H9 (cell line): Measurements from ENCODE around the gene VAV2. TPM values are rescaled to one million over a fixed set of nuclear protein-coding genes. Genes with fewer than 3 reads are reported as not detected.

Source experiments
- DNase-seq: peaks from one replicate; pipeline ENCODE4 v3.0.0-alpha.2; 2017
- H2AFZ ChIP-seq: one replicate; pipeline ENCODE4 v1.6.1; 2013; ENCODE audit warnings: mild to moderate bottlenecking, low read length, control low read depth, moderate library complexity
- H2AK5ac ChIP-seq: 2 replicates; pipeline ENCODE4 v1.6.1; 2013; ENCODE audit warnings: low read length, control low read depth, mixed read lengths; ENCODE audit not compliant: insufficient read length
- H2BK120ac ChIP-seq: one replicate; pipeline ENCODE4 v1.6.1; 2013; ENCODE audit warnings: low read depth, mild to moderate bottlenecking, low read length, control low read depth, inconsistent platforms; ENCODE audit not compliant: poor library complexity, severe bottlenecking
- H2BK12ac ChIP-seq: 2 replicates; pipeline ENCODE4 v1.6.1; 2013; ENCODE audit warnings: low read length, control low read depth, mixed read lengths, low read depth; ENCODE audit not compliant: insufficient read length
- H2BK15ac ChIP-seq: 2 replicates; pipeline ENCODE4 v1.6.1; 2013; ENCODE audit warnings: low read depth, low read length, control low read depth
- H2BK20ac ChIP-seq: one replicate; pipeline ENCODE4 v1.6.1; 2013; ENCODE audit warnings: low read depth, mild to moderate bottlenecking, low read length, control low read depth, inconsistent platforms; ENCODE audit not compliant: poor library complexity, severe bottlenecking
- H2BK5ac ChIP-seq: 2 replicates; pipeline ENCODE4 v1.6.1; 2013; ENCODE audit warnings: low read length, control low read depth, mixed read lengths; ENCODE audit not compliant: insufficient read length
- H3K14ac ChIP-seq: 2 replicates; pipeline ENCODE4 v1.6.1; 2013; ENCODE audit warnings: low read length, control low read depth; ENCODE audit not compliant: insufficient read depth
- H3K18ac ChIP-seq: 2 replicates; pipeline ENCODE4 v1.6.1; 2013; ENCODE audit warnings: low read depth, mild to moderate bottlenecking, mixed read lengths, low read length, control low read depth; ENCODE audit not compliant: insufficient read length
- H3K23ac ChIP-seq: 2 replicates; pipeline ENCODE4 v1.6.1; 2013; ENCODE audit warnings: low read length, control low read depth, mixed read lengths, low read depth; ENCODE audit not compliant: insufficient read length
- H3K23me2 ChIP-seq: 2 replicates; pipeline ENCODE4 v1.6.1; 2013; ENCODE audit warnings: low read depth, mild to moderate bottlenecking, mixed read lengths, low read length, control low read depth; ENCODE audit not compliant: insufficient read length, poor library complexity, severe bottlenecking
- H3K27ac ChIP-seq: 2 replicates; pipeline ENCODE4 v1.5.1; 2013; ENCODE audit warnings: low read length, control low read depth, mixed read lengths, low read depth; ENCODE audit not compliant: insufficient read length
- H3K27me3 ChIP-seq: 2 replicates; pipeline ENCODE4 v1.6.1; 2013; ENCODE audit warnings: low read length, control low read depth, inconsistent platforms; ENCODE audit not compliant: insufficient read depth
- H3K4ac ChIP-seq: 2 replicates; pipeline ENCODE4 v1.6.1; 2013; ENCODE audit warnings: low read depth, mild to moderate bottlenecking, control low read depth, inconsistent platforms, low read length, moderate library complexity
- H3K4me1 ChIP-seq: 2 replicates; pipeline ENCODE4 v1.6.1; 2013; ENCODE audit warnings: low read length, control low read depth, inconsistent platforms; ENCODE audit not compliant: insufficient read depth
- H3K4me2 ChIP-seq: 2 replicates; pipeline ENCODE4 v1.6.1; 2013; ENCODE audit warnings: low read length, control low read depth, mixed read lengths; ENCODE audit not compliant: insufficient read length, insufficient read depth
- H3K56ac ChIP-seq: 2 replicates; pipeline ENCODE4 v1.6.1; 2013; ENCODE audit warnings: low read depth, mild to moderate bottlenecking, mixed read lengths, low read length, control low read depth; ENCODE audit not compliant: insufficient read length
- H3K79me1 ChIP-seq: 2 replicates; pipeline ENCODE4 v1.6.1; 2013; ENCODE audit warnings: low read depth, mild to moderate bottlenecking, moderate library complexity, low read length, control low read depth, inconsistent platforms; ENCODE audit not compliant: insufficient read depth, poor library complexity, severe bottlenecking
- H3K79me2 ChIP-seq: 2 replicates; pipeline ENCODE4 v1.6.1; 2013; ENCODE audit warnings: low read length, control low read depth, inconsistent platforms; ENCODE audit not compliant: insufficient read depth
- H3K9ac ChIP-seq: 2 replicates; pipeline ENCODE4 v1.6.1; 2013; ENCODE audit warnings: low read length, control low read depth, mixed read lengths; ENCODE audit not compliant: insufficient read length; ENCODE audit errors: extremely low read depth
- H3K9me3 ChIP-seq: one replicate; pipeline ENCODE4 v1.6.1; 2013; ENCODE audit warnings: low read depth, low read length, inconsistent platforms; ENCODE audit not compliant: control insufficient read depth
- H3T11ph ChIP-seq: one replicate; pipeline ENCODE4 v1.6.1; 2013; ENCODE audit warnings: mild to moderate bottlenecking, low read length, control low read depth, inconsistent platforms
- H4K20me1 ChIP-seq: one replicate; pipeline ENCODE4 v1.6.1; 2013; ENCODE audit not compliant: control insufficient read depth, insufficient read length, insufficient read depth
- H4K5ac ChIP-seq: 2 replicates; pipeline ENCODE4 v1.6.1; 2013; ENCODE audit warnings: low read depth, mild to moderate bottlenecking, mixed read lengths, low read length, control low read depth; ENCODE audit not compliant: insufficient read length
- H4K8ac ChIP-seq: replicated peaks from 2 replicates; pipeline ENCODE4 v1.6.1; 2013; ENCODE audit warnings: low read length, control low read depth, mixed read lengths, low read depth; ENCODE audit not compliant: insufficient read length
- H4K91ac ChIP-seq: 2 replicates; pipeline ENCODE4 v1.6.1; 2013; ENCODE audit warnings: low read depth, mild to moderate bottlenecking, moderate library complexity, mixed read lengths, low read length, control low read depth; ENCODE audit not compliant: insufficient read length
- H3K27ac Mint-ChIP-seq, 3 experiments: 2 replicates in 2 of 3; 3 replicates in 1 of 3; pipeline ENCODE4 v1.8.0; 2020 to 2021; ENCODE audit warnings: mixed read lengths in 3 of 3, mild to moderate bottlenecking in 1 of 3, moderate library complexity in 1 of 3
- H3K27me3 Mint-ChIP-seq: 2 replicates; pipeline ENCODE4 v1.8.0; 2021; ENCODE audit warnings: low read depth, mild to moderate bottlenecking, moderate library complexity, mixed read lengths
- H3K36me3 Mint-ChIP-seq, 3 experiments: 2 replicates in 2 of 3; 3 replicates in 1 of 3; pipeline ENCODE4 v1.8.0; 2020 to 2021; ENCODE audit warnings: low read depth in 3 of 3, mixed read lengths in 3 of 3; ENCODE audit not compliant: insufficient read depth in 1 of 3
- H3K4me1 Mint-ChIP-seq, 2 experiments: 2 replicates each; pipeline ENCODE4 v1.8.0; 2020; ENCODE audit warnings: mixed read lengths in 2 of 2
- H3K4me3 Mint-ChIP-seq, 2 experiments: 2 replicates in 1 of 2; 3 replicates in 1 of 2; pipeline ENCODE4 v1.8.0; 2020 to 2021; ENCODE audit warnings: mild to moderate bottlenecking in 2 of 2, mixed read lengths in 2 of 2, moderate library complexity in 1 of 2
- H3K9me3 Mint-ChIP-seq, 2 experiments: 2 replicates in 1 of 2; 3 replicates in 1 of 2; pipeline ENCODE4 v1.8.0; 2020; ENCODE audit warnings: mild to moderate bottlenecking in 2 of 2, mixed read lengths in 2 of 2, moderate library complexity in 1 of 2
- CTCF ChIP-seq: fragments of 200-600 bp; sonication (generic); conservative IDR thresholded peaks from 3 replicates; pipeline ENCODE4 v1.8.0; 2021; ENCODE audit warnings: antibody characterized with exemption, mild to moderate bottlenecking
- WGBS: extraction: QIAGEN DNeasy Blood & Tissue Kit; methylation state at CpG from one replicate; pipeline ENCODE4 v1.1.7; 2013; ENCODE audit warnings: missing lambda C conversion rate, low lambda C conversion rate, mixed read lengths; ENCODE audit not compliant: insufficient read length; ENCODE audit errors: extremely low coverage; 5-methylcytosine and 5-hydroxymethylcytosine counted together
- total RNA-seq: library from RNA; stranded (reverse); gene quantifications from 2 replicates; pipeline ENCODE4 v1.2.1, GENCODE V29; 2021

VAV2 gene
- total RNA-seq, 1 experiment from 2014 or later = 58.7 TPM

DNA sequence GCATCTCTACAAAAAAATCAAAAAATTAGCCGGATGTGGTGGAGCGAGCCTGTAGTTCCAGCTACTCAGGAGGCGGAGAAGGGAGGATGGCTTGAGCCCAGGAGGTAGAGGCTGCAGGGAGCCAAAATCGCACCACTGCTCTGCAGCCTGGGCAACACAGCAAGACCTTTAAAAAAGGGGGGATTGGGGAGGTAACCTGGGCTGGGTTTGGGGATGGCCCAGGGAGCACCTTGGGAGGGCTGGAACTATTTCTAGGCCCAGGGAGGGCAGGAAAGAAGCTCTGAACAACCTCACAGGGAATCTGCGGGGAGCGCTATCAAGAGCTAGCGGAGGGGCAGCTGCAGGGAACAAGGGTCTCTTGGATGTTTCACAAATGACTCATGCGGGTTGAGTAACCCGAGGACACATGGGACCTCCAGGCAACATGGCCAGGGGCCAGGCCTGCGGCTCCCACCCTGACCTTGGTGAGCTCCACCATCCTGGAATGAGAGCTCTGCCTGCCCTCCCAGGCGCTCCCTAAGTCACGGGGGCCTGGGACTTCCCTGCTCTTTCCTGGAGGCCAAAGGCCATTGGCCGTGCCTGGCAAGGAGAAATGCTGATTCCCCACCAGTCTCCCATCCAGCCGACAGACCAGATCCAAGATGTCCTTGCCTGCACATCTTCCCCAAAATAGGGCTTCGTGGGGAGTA, 277.4 kb downstream of the VAV2 start:
- Histone ChIP-seq H3K56ac (no peak overlapping the region), H4K5ac (no peak overlapping the region), H3K4ac (no peak overlapping the region), H3K79me1 (no peaks in the 10 kb centered on the region), H3K4me1 (no peaks in the 10 kb centered on the region), H2BK12ac (no peak overlapping the region), H3K14ac (no peak overlapping the region; the same call in 1 of the 2 replicates), H3T11ph (no peak overlapping the region), H2BK15ac (no peak overlapping the region), H4K91ac (no peak overlapping the region), H3K9ac (no peak overlapping the region), H3K4me2 (no peak overlapping the region), H3K9me3 (no peaks in the 10 kb centered on the region), H3K18ac (no peak overlapping the region), H3K79me2 (no peaks in the 10 kb centered on the region), H4K20me1 (no peaks in the 10 kb centered on the region), H3K23ac (no peak overlapping the region), H2BK5ac (no peak overlapping the region), H3K23me2 (peaks cover 2% of the 10 kb centered on the region), H3K27ac (no peak overlapping the region), H3K27me3 (no peaks in the 10 kb centered on the region), H2BK120ac (no peak overlapping the region), H4K8ac (no peak overlapping the region), H2BK20ac (no peak overlapping the region), H2AFZ (no peak overlapping the region), H2AK5ac (no peak overlapping the region)
- no peaks in the 10 kb centered on the region; the same call in 1 of the 2 replicates for H3K27me3 Mint-ChIP-seq
- H3K4me3 Mint-ChIP-seq = no peak overlapping the region
- H3K36me3 Mint-ChIP-seq = no peaks in the 10 kb centered on the region
- no CpG with 5 or more reads among the region's 15 CpGs for WGBS
- peaks cover 12 to 22% of the 10 kb centered on the region in 2 experiments for H3K4me1 Mint-ChIP-seq
- H3K27ac Mint-ChIP-seq = peak overlapping the region in 2 of 3 experiments; percentile 61 to 89; a peak in 3 of 7 replicates
- H3K9me3 Mint-ChIP-seq = no peaks in the 10 kb centered on the region
- no peak for TF ChIP-seq CTCF
- peak; percentile 34 for DNase-seq
